DLD1 (cell line): ENCODE measurements around the gene OOEP.
"Not testable (repeated sequence)": the region's sequence is repeated elsewhere in the genome, so short reads cannot be mapped to it uniquely, and the experiment has no call there.

Experiments
- in situ Hi-C: cut with HindIII; loops from 2 replicates; pipeline ENCODE4 v1.10.0; 2017; ENCODE audit warnings: low sequenced_read_pairs

Gene OOEP

GRCh38 chr6:73369563-73369962, at the start of gene OOEP:
OOEP (minus strand) TSS chr6:73369897; CDS start chr6:73369792, 105 bp downstream.
- in situ Hi-C loops, result no loop called here

- in situ Hi-C loops, result no loop called here
Observed at GRCh38 chr6:73418081-73418741, 48.5 kb upstream of the OOEP start.

- in situ Hi-C loops, result no loop called here
Observed at GRCh38 chr6:73413102-73413501, 43.4 kb upstream of the OOEP start.

GRCh38 chr6:73409395-73409794, 39.7 kb upstream of the OOEP start:
- in situ Hi-C loops, result no loop called here

- in situ Hi-C loops, result no loop called here
Observed at GRCh38 chr6:73400656-73401055, 31.0 kb upstream of the OOEP start.

- in situ Hi-C loops, result no loop called here
Observed at GRCh38 chr6:73395875-73396274, 26.2 kb upstream of the OOEP start.

- in situ Hi-C loops, result no loop called here
Observed at GRCh38 chr6:73394577-73395354, 25.1 kb upstream of the OOEP start, which contains the start of gene DDX43. DDX43 (plus strand) TSS chr6:73394828; CDS start chr6:73394906, 78 bp downstream.

- in situ Hi-C loops, result no loop called here
Observed at GRCh38 chr6:73393278-73393677, 23.6 kb upstream of the OOEP start.

- in situ Hi-C loops, result not testable (repeated sequence)
Observed at GRCh38 chr6:73392188-73392587, 22.5 kb upstream of the OOEP start.

GRCh38 chr6:73391675-73392074, 22.0 kb upstream of the OOEP start:
- in situ Hi-C loops, result no loop called here

- in situ Hi-C loops, result no loop called here
Observed at GRCh38 chr6:73389854-73390253, 20.2 kb upstream of the OOEP start.

- in situ Hi-C loops, result no loop called here
Observed at GRCh38 chr6:73388800-73389512, 19.3 kb upstream of the OOEP start.

GRCh38 chr6:73388433-73388799, 18.7 kb upstream of the OOEP start:
- in situ Hi-C loops, result no loop called here

- in situ Hi-C loops, result no loop called here
Observed at GRCh38 chr6:73382462-73383113, 12.9 kb upstream of the OOEP start.

- in situ Hi-C loops, result not testable (repeated sequence)
Observed at GRCh38 chr6:73381531-73381930, 11.8 kb upstream of the OOEP start.

- in situ Hi-C loops, result no loop called here
Observed at GRCh38 chr6:73377225-73377624, 7.5 kb upstream of the OOEP start.

- in situ Hi-C loops, result no loop called here
Observed at GRCh38 chr6:73375216-73375615, 5.5 kb upstream of the OOEP start.

GRCh38 chr6:73372516-73372915, 2.8 kb upstream of the OOEP start:
- in situ Hi-C loops, result no loop called here

- in situ Hi-C loops, result no loop called here
Observed at GRCh38 chr6:73371984-73372383, 2.3 kb upstream of the OOEP start.

- in situ Hi-C loops, result no loop called here
Observed at GRCh38 chr6:73369157-73369556, 540 bp downstream of the OOEP start.

GRCh38 chr6:73368675-73369074, 1.0 kb downstream of the OOEP start:
- in situ Hi-C loops, result no loop called here
